Measurements from ENCODE around the gene ANO6.

DNA sequence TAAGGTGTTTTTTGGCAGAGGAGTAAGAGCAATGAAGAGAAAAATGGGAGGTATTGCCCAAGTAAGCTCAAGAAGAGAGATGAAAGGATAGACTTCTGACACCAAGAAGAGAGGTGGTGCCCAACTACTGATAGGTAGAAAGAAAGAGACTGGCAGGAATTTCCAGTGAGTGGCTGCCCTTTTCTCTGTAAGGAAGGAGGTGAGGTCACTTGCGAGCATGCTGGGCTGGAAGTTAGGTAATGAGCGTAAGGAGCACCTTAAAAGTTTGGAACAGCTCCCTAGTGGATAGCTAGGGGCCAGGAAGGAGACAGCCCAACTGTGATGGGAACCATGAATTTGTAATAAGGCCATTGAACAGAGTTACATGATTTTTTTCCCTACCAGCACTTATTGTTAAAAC, 127.0 kb downstream of the ANO6 start:
- TF ChIP-seq, protein P1, sequence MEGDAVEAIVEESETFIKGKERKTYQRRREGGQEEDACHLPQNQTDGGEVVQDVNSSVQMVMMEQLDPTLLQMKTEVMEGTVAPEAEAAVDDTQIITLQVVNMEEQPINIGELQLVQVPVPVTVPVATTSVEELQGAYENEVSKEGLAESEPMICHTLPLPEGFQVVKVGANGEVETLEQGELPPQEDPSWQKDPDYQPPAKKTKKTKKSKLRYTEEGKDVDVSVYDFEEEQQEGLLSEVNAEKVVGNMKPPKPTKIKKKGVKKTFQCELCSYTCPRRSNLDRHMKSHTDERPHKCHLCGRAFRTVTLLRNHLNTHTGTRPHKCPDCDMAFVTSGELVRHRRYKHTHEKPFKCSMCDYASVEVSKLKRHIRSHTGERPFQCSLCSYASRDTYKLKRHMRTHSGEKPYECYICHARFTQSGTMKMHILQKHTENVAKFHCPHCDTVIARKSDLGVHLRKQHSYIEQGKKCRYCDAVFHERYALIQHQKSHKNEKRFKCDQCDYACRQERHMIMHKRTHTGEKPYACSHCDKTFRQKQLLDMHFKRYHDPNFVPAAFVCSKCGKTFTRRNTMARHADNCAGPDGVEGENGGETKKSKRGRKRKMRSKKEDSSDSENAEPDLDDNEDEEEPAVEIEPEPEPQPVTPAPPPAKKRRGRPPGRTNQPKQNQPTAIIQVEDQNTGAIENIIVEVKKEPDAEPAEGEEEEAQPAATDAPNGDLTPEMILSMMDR (conservative IDR thresholded peaks at IDR 0.05) = no peak
- no peak for TF ChIP-seq ZFX (IDR thresholded peaks at IDR 0.05)
